ENCODE results near the gene MRTFA.

DNA sequence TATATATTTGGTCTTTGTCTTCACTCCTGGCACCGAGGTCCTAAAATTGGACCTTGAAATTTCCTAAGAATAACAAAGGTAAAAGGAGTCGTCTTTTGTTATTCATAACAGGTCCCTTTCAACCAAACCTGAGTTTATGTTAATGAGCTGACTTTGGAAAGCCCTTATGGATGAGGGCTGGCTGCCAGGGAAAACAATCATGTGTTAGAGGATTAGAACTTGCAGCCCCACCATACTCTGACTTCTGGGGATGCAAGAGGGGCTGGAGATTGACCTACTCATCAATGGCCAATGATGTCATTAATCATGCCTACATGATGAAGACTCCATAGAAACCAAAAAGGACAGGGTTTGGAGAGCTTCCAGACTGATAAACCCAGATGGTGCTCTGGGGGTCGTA is 118.9 kb downstream of the MRTFA start:
- TF ChIP-seq ATF3 (IDR thresholded peaks at IDR 0.05), result no peak
- no peak for TF ChIP-seq ATF3 (CRISPR knock-in tag; conservative IDR thresholded peaks at IDR 0.05)
- TF ChIP-seq CTCF (IDR thresholded peaks at IDR 0.05 in 2 of 3, conservative IDR thresholded peaks at IDR 0.05 in 1 of 3; ENCODE audit: insufficient read depth in 2 of 3, low read depth in 1 of 3, low read length in 3 of 3), result no peak
- no peak for TF ChIP-seq HNRNPL (IDR thresholded peaks at IDR 0.05; ENCODE audit: low read depth, low read length)
- TF ChIP-seq GTF2F1 (IDR thresholded peaks at IDR 0.05; ENCODE audit: low read depth, low read length), result no peak
